Measurements from ENCODE around the gene LIPK.
"Not testable (repeated sequence)": the region's sequence is repeated elsewhere in the genome, so short reads cannot be mapped to it uniquely, and the experiment has no call there.

The LIPK gene, protein sequence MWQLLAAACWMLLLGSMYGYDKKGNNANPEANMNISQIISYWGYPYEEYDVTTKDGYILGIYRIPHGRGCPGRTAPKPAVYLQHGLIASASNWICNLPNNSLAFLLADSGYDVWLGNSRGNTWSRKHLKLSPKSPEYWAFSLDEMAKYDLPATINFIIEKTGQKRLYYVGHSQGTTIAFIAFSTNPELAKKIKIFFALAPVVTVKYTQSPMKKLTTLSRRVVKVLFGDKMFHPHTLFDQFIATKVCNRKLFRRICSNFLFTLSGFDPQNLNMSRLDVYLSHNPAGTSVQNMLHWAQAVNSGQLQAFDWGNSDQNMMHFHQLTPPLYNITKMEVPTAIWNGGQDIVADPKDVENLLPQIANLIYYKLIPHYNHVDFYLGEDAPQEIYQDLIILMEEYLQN

DNA sequence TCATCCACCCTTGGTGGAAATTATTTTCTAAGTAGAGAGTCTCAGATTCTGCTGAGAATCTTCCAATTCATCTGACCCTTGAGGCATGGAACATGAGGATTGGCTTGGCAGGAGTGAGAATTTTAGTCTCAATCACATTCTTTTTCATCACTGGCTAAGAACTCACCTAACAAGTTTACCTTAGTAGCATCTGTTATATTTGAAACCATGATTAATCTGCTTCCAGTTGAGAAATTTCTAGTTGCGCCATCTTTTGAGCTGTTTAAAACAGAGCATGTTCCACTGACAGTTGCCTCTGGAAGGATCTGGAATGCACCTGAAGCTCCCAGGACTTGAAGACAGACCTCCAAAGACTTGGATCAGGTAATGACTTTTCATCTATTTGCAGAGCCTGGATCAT is at the start of gene LIPK:
Gene LIPK, plus strand, starts transcription at position 292 of the 400 bp plus-strand sequence. CDS start 18,295 bp downstream, outside the sequence.
- Histone ChIP-seq H3K9ac (ENCODE audit: low read depth in 1 of 2, low read length in 2 of 2) (no peak within 1 kb of the TSS), H3K36me3 (ENCODE audit: control insufficient read depth in 2 of 2, insufficient read depth in 2 of 2, low read length in 2 of 2) (no peaks in the 10 kb centered on the region), H3K27ac (ENCODE audit: low read depth in 2 of 2, low read length in 2 of 2) (no peak within 1 kb of the TSS), H3K27me3 (ENCODE audit: control insufficient read depth in 2 of 2, insufficient read depth in 2 of 2, low read length in 2 of 2) (no peaks in the 10 kb centered on the region), H3K4me3 (ENCODE audit: low read length in 2 of 2) (no peak within 1 kb of the TSS), H3K4me1 (ENCODE audit: control insufficient read depth in 2 of 2, insufficient read depth in 2 of 2, low read length in 2 of 2) (peaks cover 0 to 3% of the 10 kb centered on the region in 2 donors), H3K9me3 (ENCODE audit: control insufficient read depth in 2 of 2, low read length in 2 of 2) (no peaks in the 10 kb centered on the region)

DNA sequence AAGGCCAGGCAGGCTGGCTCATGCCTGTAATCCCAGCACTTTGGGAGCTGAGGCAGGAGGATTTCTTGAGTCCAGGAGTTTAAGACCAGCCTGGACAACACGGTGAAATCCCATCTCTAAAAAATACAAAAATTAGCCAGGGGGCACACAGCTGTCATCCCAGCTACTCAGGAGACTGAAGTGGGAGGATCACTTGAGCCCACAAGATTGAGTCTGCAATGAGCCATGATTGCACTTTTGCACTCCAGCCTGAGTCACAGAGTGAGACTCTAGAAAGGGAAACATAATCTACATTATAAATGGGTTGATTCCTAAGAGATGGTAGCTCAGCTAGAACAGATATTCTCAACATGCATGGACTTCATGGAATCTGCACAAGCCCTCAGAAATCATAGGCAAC is 48.1 kb upstream of the LIPK start:
- Histone ChIP-seq H3K9ac (ENCODE audit: low read depth in 1 of 2, low read length in 2 of 2) (no peak overlapping the region), H3K4me1 (ENCODE audit: control insufficient read depth in 2 of 2, insufficient read depth in 2 of 2, low read length in 2 of 2) (no peaks in the 10 kb centered on the region), H3K4me3 (ENCODE audit: low read length in 2 of 2) (no peak overlapping the region), H3K27ac (ENCODE audit: low read depth in 2 of 2, low read length in 2 of 2) (no peak overlapping the region), H3K27me3 (ENCODE audit: control insufficient read depth in 2 of 2, insufficient read depth in 2 of 2, low read length in 2 of 2) (no peaks in the 10 kb centered on the region), H3K9me3 (ENCODE audit: control insufficient read depth in 2 of 2, low read length in 2 of 2) (no peaks in the 10 kb centered on the region), H3K36me3 (ENCODE audit: control insufficient read depth in 2 of 2, insufficient read depth in 2 of 2, low read length in 2 of 2) (no peaks in the 10 kb centered on the region)

DNA sequence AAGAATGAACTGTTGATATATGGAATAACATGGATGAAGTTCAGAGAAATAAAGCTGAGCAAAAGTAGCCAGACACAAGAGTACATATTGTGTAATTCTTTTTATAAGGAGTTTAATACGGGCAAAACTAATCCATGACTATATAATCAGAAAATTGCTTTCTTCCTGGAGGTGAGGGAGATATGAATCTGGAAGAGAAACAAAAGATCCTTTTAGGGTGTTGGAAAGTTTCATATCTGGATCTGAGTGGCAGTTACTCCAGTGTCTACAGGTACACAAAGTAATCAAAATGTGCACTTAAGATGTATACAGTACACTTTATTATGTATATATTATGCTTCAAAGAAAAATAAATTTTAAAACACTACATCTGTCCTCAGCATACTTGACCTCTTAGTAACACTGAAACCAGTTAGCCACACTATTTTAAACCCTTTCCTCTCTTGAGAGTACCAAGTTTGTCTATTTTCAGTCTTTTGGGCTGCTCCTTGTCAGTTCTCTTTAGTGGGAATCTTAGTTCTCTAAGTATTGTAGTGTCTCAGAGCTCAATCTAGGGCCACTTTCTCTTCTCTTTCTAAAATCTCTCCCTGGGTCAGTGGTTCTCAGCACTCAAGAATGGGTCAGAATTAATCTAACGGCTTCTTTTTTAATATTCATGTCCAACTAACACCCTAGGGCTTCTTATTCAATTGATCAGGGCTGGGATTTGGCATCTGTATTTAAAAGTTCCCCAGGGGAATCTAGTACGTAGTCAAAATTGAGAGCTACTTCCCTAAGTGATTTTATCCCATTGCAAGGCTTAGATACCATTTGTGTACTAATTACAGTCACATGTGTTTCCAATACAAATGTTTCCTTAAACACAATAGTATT is 46.1 kb upstream of the LIPK start:
- H3K4me1 ChIP-seq (ENCODE audit: control insufficient read depth in 2 of 2, insufficient read depth in 2 of 2, low read length in 2 of 2) = no peaks in the 10 kb centered on the region
- H3K27ac ChIP-seq (ENCODE audit: low read depth in 2 of 2, low read length in 2 of 2) = no peak overlapping the region
- H3K4me3 ChIP-seq (ENCODE audit: low read length in 2 of 2) = no peak overlapping the region
- no peak overlapping the region for H3K9ac ChIP-seq (ENCODE audit: low read depth in 1 of 2, low read length in 2 of 2)
- H3K36me3 ChIP-seq (ENCODE audit: control insufficient read depth in 2 of 2, insufficient read depth in 2 of 2, low read length in 2 of 2) = no peaks in the 10 kb centered on the region
- no peaks in the 10 kb centered on the region for H3K9me3 ChIP-seq (ENCODE audit: control insufficient read depth in 2 of 2, low read length in 2 of 2)
- H3K27me3 ChIP-seq (ENCODE audit: control insufficient read depth in 2 of 2, insufficient read depth in 2 of 2, low read length in 2 of 2) = no peaks in the 10 kb centered on the region

DNA sequence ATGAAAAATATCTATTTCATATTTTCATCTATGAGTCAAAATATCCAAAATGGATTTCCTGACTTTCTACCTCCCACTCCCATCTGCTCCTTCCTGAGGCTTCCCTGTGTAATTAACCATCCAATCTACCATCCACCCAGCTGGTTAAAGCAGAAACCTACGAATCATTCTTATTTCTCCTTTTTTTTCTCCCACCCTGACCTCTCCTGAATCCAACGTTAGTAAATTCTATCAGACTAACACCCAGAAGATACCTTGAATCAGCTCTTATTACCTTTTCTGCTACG is 45.5 kb upstream of the LIPK start:
- Histone ChIP-seq H3K4me1 (ENCODE audit: control insufficient read depth in 2 of 2, insufficient read depth in 2 of 2, low read length in 2 of 2) (no peaks in the 10 kb centered on the region), H3K9me3 (ENCODE audit: control insufficient read depth in 2 of 2, low read length in 2 of 2) (no peaks in the 10 kb centered on the region), H3K9ac (ENCODE audit: low read depth in 1 of 2, low read length in 2 of 2) (no peak overlapping the region), H3K4me3 (ENCODE audit: low read length in 2 of 2) (no peak overlapping the region), H3K27me3 (ENCODE audit: control insufficient read depth in 2 of 2, insufficient read depth in 2 of 2, low read length in 2 of 2) (no peaks in the 10 kb centered on the region), H3K27ac (ENCODE audit: low read depth in 2 of 2, low read length in 2 of 2) (no peak overlapping the region), H3K36me3 (ENCODE audit: control insufficient read depth in 2 of 2, insufficient read depth in 2 of 2, low read length in 2 of 2) (no peaks in the 10 kb centered on the region)

DNA sequence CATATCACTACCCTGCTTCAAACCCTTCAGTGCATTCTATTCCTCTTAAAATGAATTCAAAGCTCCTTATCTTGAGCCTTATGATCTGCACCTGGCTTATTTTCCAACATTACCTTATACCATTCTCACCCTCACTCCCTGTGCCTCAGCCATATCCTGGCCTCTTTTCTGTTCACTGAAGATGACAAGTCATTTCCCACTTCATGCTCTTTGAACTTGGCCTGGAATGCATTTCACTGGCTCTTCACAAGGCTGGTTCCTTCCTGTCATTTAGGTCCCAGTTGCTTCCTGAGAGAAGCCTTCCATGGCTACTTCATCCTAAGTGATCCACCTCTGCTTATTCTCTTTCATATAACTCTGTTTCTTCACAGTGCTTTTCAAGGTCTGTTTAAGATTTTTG is 45.0 kb upstream of the LIPK start:
- no peaks in the 10 kb centered on the region for H3K4me1 ChIP-seq (ENCODE audit: control insufficient read depth in 2 of 2, insufficient read depth in 2 of 2, low read length in 2 of 2)
- H3K4me3 ChIP-seq (ENCODE audit: low read length in 2 of 2) = no peak overlapping the region
- H3K36me3 ChIP-seq (ENCODE audit: control insufficient read depth in 2 of 2, insufficient read depth in 2 of 2, low read length in 2 of 2) = no peaks in the 10 kb centered on the region
- H3K27ac ChIP-seq (ENCODE audit: low read depth in 2 of 2, low read length in 2 of 2) = no peak overlapping the region
- no peak overlapping the region for H3K9ac ChIP-seq (ENCODE audit: low read depth in 1 of 2, low read length in 2 of 2)
- no peaks in the 10 kb centered on the region for H3K9me3 ChIP-seq (ENCODE audit: control insufficient read depth in 2 of 2, low read length in 2 of 2)
- H3K27me3 ChIP-seq (ENCODE audit: control insufficient read depth in 2 of 2, insufficient read depth in 2 of 2, low read length in 2 of 2) = no peaks in the 10 kb centered on the region

DNA sequence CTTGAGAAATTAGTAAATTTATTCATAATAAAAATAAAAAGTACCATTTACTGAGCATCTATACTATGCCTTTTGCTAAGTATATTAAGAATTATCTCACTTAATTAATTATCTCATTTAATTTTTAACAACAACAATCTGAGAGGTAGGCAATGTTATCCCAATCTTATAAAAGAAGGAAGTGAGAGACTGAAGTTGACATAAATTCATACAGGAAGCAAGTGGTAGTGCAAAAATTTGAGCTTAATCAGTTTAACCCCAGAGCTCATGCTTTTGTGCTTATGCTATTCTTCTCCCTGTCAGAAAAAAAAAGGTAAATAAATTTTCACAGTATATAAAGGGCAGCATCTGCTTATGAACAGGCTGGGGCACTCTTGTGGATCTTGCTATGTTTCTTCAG is 44.5 kb upstream of the LIPK start:
- Histone ChIP-seq H3K27me3 (ENCODE audit: control insufficient read depth in 2 of 2, insufficient read depth in 2 of 2, low read length in 2 of 2) (no peaks in the 10 kb centered on the region), H3K9ac (ENCODE audit: low read depth in 1 of 2, low read length in 2 of 2) (no peak overlapping the region), H3K36me3 (ENCODE audit: control insufficient read depth in 2 of 2, insufficient read depth in 2 of 2, low read length in 2 of 2) (no peaks in the 10 kb centered on the region), H3K4me3 (ENCODE audit: low read length in 2 of 2) (no peak overlapping the region), H3K27ac (ENCODE audit: low read depth in 2 of 2, low read length in 2 of 2) (no peak overlapping the region), H3K4me1 (ENCODE audit: control insufficient read depth in 2 of 2, insufficient read depth in 2 of 2, low read length in 2 of 2) (no peaks in the 10 kb centered on the region), H3K9me3 (ENCODE audit: control insufficient read depth in 2 of 2, low read length in 2 of 2) (no peaks in the 10 kb centered on the region)

DNA sequence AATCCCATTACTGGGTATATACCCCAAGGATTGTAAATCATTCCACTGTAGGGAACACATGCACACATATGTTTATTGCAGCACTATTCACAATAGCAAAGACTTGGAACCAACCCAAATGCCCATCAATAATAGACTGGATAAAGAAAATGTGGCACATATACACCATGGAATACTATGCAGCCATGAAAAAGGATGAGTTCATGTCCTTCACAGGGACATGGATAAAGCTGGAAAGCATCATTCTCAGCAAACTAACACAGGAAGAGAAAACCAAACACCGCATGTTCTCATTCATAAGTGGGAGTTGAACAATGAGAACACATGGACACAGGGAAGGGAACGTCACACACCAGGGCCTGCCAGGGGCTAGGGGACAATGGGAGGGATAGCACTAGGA is 42.9 kb upstream of the LIPK start:
- not testable (repeated sequence) for H3K27ac ChIP-seq (ENCODE audit: low read depth in 2 of 2, low read length in 2 of 2); H3K4me3 ChIP-seq (ENCODE audit: low read length in 2 of 2); H3K4me1 ChIP-seq (ENCODE audit: control insufficient read depth in 2 of 2, insufficient read depth in 2 of 2, low read length in 2 of 2); H3K9me3 ChIP-seq (ENCODE audit: control insufficient read depth in 2 of 2, low read length in 2 of 2); H3K27me3 ChIP-seq (ENCODE audit: control insufficient read depth in 2 of 2, insufficient read depth in 2 of 2, low read length in 2 of 2); H3K9ac ChIP-seq (ENCODE audit: low read depth in 1 of 2, low read length in 2 of 2); H3K36me3 ChIP-seq (ENCODE audit: control insufficient read depth in 2 of 2, insufficient read depth in 2 of 2, low read length in 2 of 2)

DNA sequence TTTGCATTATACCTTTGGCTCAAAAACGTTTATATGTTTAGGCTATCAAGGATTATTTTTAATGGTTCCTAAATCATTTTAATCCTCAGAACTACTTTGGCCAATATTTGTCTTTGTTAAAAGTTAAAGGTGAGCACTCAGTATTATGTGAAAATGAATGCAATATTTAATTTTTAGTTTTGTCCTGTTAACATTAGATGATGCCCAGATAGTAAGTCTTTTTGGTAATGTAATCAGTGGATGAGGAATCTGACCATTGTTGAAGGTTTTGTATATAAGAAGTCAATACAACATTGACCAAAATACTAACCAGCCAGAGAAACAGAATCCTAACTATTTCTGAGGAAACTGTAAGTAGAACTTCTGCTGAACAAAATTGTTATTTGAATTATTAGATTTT is 41.9 kb upstream of the LIPK start, which contains the start of gene LIPF:
Gene LIPF, plus strand, starts transcription at position 301 of the 400 bp plus-strand sequence. CDS start 2,856 bp downstream, outside the sequence.
- Histone ChIP-seq H3K27me3 (ENCODE audit: control insufficient read depth in 2 of 2, insufficient read depth in 2 of 2, low read length in 2 of 2) (no peaks in the 10 kb centered on the region), H3K36me3 (ENCODE audit: control insufficient read depth in 2 of 2, insufficient read depth in 2 of 2, low read length in 2 of 2) (no peaks in the 10 kb centered on the region), H3K9ac (ENCODE audit: low read depth in 1 of 2, low read length in 2 of 2) (no peak within 1 kb of the TSS), H3K4me3 (ENCODE audit: low read length in 2 of 2) (no peak within 1 kb of the TSS), H3K4me1 (ENCODE audit: control insufficient read depth in 2 of 2, insufficient read depth in 2 of 2, low read length in 2 of 2) (no peaks in the 10 kb centered on the region), H3K27ac (ENCODE audit: low read depth in 2 of 2, low read length in 2 of 2) (no peak within 1 kb of the TSS), H3K9me3 (ENCODE audit: control insufficient read depth in 2 of 2, low read length in 2 of 2) (no peaks in the 10 kb centered on the region)

DNA sequence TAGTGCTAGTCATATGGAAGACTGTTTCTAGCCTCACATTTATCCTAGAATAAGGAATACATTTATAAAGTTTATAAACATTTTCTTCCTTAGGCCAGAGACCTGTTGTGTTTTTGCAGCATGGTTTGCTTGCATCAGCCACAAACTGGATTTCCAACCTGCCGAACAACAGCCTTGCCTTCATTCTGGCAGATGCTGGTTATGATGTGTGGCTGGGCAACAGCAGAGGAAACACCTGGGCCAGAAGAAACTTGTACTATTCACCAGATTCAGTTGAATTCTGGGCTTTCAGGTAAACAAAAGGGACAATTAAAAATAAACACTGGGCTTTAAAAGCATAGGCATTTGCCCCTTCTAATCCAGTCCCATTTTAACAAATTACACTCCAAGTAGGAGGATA is 37.6 kb upstream of the LIPK start:
- H3K9me3 ChIP-seq (ENCODE audit: control insufficient read depth in 2 of 2, low read length in 2 of 2) = no peaks in the 10 kb centered on the region
- H3K4me3 ChIP-seq (ENCODE audit: low read length in 2 of 2) = no peak overlapping the region
- no peaks in the 10 kb centered on the region for H3K4me1 ChIP-seq (ENCODE audit: control insufficient read depth in 2 of 2, insufficient read depth in 2 of 2, low read length in 2 of 2)
- H3K27ac ChIP-seq (ENCODE audit: low read depth in 2 of 2, low read length in 2 of 2) = no peak overlapping the region
- H3K36me3 ChIP-seq (ENCODE audit: control insufficient read depth in 2 of 2, insufficient read depth in 2 of 2, low read length in 2 of 2) = no peaks in the 10 kb centered on the region
- no peak overlapping the region for H3K9ac ChIP-seq (ENCODE audit: low read depth in 1 of 2, low read length in 2 of 2)
- no peaks in the 10 kb centered on the region for H3K27me3 ChIP-seq (ENCODE audit: control insufficient read depth in 2 of 2, insufficient read depth in 2 of 2, low read length in 2 of 2)

DNA sequence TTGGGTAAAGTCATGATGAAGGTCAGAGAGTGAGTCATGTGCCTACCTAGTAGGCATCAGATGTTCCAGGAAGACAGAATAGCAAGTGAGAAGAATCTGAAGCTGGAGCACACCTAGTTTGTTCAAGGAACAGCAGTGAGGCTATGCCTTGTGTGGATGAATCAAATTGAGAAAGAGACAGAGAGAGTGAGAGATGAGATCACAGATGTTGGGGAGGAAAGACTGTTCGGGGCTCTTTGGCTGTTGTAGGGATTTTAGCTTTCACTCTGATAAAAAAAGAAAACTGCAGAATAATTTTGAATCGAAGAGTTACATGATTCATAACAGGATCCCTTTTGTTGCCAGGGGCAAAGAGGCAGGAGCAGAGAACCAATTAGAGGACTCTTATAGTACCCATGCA is 35.6 kb upstream of the LIPK start:
- Histone ChIP-seq H3K9ac (ENCODE audit: low read depth in 1 of 2, low read length in 2 of 2) (no peak overlapping the region), H3K27ac (ENCODE audit: low read depth in 2 of 2, low read length in 2 of 2) (no peak overlapping the region), H3K36me3 (ENCODE audit: control insufficient read depth in 2 of 2, insufficient read depth in 2 of 2, low read length in 2 of 2) (no peaks in the 10 kb centered on the region), H3K27me3 (ENCODE audit: control insufficient read depth in 2 of 2, insufficient read depth in 2 of 2, low read length in 2 of 2) (no peaks in the 10 kb centered on the region), H3K4me1 (ENCODE audit: control insufficient read depth in 2 of 2, insufficient read depth in 2 of 2, low read length in 2 of 2) (no peaks in the 10 kb centered on the region), H3K4me3 (ENCODE audit: low read length in 2 of 2) (no peak overlapping the region), H3K9me3 (ENCODE audit: control insufficient read depth in 2 of 2, low read length in 2 of 2) (no peaks in the 10 kb centered on the region)
